ENCODE measurements around the gene ZNF474. TPM values are rescaled to one million over a fixed set of nuclear protein-coding genes. Genes with fewer than 3 reads are reported as not detected.
A peak's percentile ranks its signal among the peaks of the same experiment; 100 is the strongest.

The ZNF474 gene
- total and polyA plus RNA-seq, 2 of the 4 experiments (the other 2 are of a cell fraction) = 0.24 to 0.54 TPM

DNA sequence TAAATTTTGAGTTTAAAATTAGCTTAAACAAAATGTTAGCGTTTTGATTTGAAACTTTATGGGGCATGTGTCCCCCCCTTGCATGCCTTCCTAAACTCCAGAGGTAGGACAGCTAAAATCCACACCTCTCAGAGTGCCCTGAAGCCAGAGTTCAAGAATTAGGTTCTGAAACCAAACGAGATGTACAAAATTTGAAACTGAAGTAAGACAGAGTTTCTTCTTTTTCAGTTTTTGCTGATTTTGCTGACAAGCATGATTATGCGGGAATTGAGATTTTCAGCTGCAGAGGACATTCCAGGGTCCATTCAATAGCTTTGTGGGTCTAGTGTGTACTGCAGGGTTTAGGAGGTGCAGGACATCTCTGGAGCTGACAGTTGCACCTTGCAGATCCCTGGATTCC is 34.2 kb upstream of the ZNF474 start:
- Histone ChIP-seq H2AK5ac (ENCODE audit: low read depth, low read length) (peak overlapping the region; percentile 7; the same call in 1 of the 2 replicates), H3K9ac (ENCODE audit: low read depth, low read length) (no peak overlapping the region), H3K4ac (ENCODE audit: low read depth, low read length) (peak overlapping the region; percentile 42; the same call in 1 of the 2 replicates), H3K4me3 (ENCODE audit: insufficient read depth, low read depth, low read length) (no peak overlapping the region), H2AK9ac (replicated peaks; ENCODE audit: low read depth, low read length, poor library complexity) (no peak overlapping the region), H4K8ac (ENCODE audit: low read depth in 2 of 2, low read length in 2 of 2) (peak overlapping the region in 1 of 2 experiments; percentile 42; a peak in 2 of 4 replicates), H3K79me1 (ENCODE audit: low read depth in 1 of 2, low read length in 2 of 2) (peaks cover 0 to 9% of the 10 kb centered on the region in 2 experiments; a peak in 1 of 4 replicates), H3K14ac (replicated peaks; ENCODE audit: low read depth, low read length) (peak overlapping the region; percentile 65; the same call in 1 of the 2 replicates), H3K27ac (ENCODE audit: insufficient read depth, low read length) (no peak overlapping the region), H4K91ac (ENCODE audit: insufficient read depth, low read depth, low read length) (peak overlapping the region; percentile 17; the same call in 1 of the 2 replicates), H4K20me1 (ENCODE audit: insufficient read depth, low read length) (no peaks in the 10 kb centered on the region), H3K56ac (ENCODE audit: extremely low read depth, insufficient read depth, low read length) (no peak overlapping the region; the same call in 1 of the 2 replicates), H3K27me3 (ENCODE audit: control insufficient read depth, insufficient read depth, low read length) (no peaks in the 10 kb centered on the region), H2BK15ac (ENCODE audit: low read depth, low read length) (peak overlapping the region; percentile 24; the same call in 2 of the 3 replicates), H4K5ac (ENCODE audit: low read depth, low read length) (peak overlapping the region; percentile 36; the same call in 1 of the 2 replicates), H3K4me2 (ENCODE audit: low read depth, low read length) (no peak overlapping the region), H3K9me3 (ENCODE audit: control insufficient read depth, insufficient read depth, low read length) (no peaks in the 10 kb centered on the region), H3K4me1 (ENCODE audit: control insufficient read depth, insufficient read depth, low read length) (peaks cover 22% of the 10 kb centered on the region), H3K18ac (ENCODE audit: low read depth, low read length) (peak overlapping the region; percentile 57), H3K36me3 (ENCODE audit: control insufficient read depth, insufficient read depth, low read length) (no peaks in the 10 kb centered on the region), H3K9me1 (ENCODE audit: insufficient read depth, low read length) (peaks cover 11% of the 10 kb centered on the region), H2BK20ac (ENCODE audit: low read depth, low read length) (peak overlapping the region; percentile 22), H2AFZ (replicated peaks; ENCODE audit: low read length, poor library complexity) (peak overlapping the region; percentile 5), H2BK5ac (ENCODE audit: low read depth, low read length, poor library complexity, severe bottlenecking) (no peak overlapping the region), H2BK120ac (ENCODE audit: low read depth, low read length) (peak overlapping the region; percentile 10; the same call in 1 of the 2 replicates), H3K23ac (ENCODE audit: low read depth, low read length) (no peak overlapping the region)
- no TSS peak for BruUV-seq (replicated peaks)
- in situ Hi-C loops (cut with MboI; ENCODE audit: low sequenced_read_pairs) (no loop called here), dilution Hi-C loops (cut with HindIII; ENCODE audit: low sequenced_read_pairs, unreplicated experiment) (no loop called here), intact Hi-C loops (cut with micrococcal nuclease) (no loop called here)
- POLR2A ChIA-PET (ENCODE audit: unreplicated experiment) = no interaction called here
- CTCF ChIA-PET = interaction anchor here (1.4 to 3.0 kb wide), 2 partner anchors 19 to 61 kb away, joined by 9 to 13 read pairs; no protein-coding TSS in a partner anchor
- TF ChIP-seq POLR2A (IDR thresholded peaks at IDR 0.05; ENCODE audit: low read depth, low read length) (no peak), MAFK (IDR thresholded peaks at IDR 0.05; ENCODE audit: low read depth, low read length) (peak; percentile 73)
- DNase-seq (no peak), ATAC-seq (ENCODE audit: low read depth) (no peak)
- WGBS, 2 experiments (ENCODE audit: extremely low coverage in 2 of 2, insufficient read length in 1 of 2) = 60% methylated on average over 1 of the region's 3 CpGs; no CpG with 5 or more reads in 1 of the 2 experiments
